ENCODE results near the gene TOX2.

- TF ChIP-seq CTCF (IDR thresholded peaks at IDR 0.05) (no peak), POLR2AphosphoS5 (IDR thresholded peaks at IDR 0.05; ENCODE audit: low read depth, low read length) (no peak), TCF7L2 (IDR thresholded peaks at IDR 0.05; ENCODE audit: low read depth, low read length) (no peak)
- TF ChIP-seq, protein P1, sequence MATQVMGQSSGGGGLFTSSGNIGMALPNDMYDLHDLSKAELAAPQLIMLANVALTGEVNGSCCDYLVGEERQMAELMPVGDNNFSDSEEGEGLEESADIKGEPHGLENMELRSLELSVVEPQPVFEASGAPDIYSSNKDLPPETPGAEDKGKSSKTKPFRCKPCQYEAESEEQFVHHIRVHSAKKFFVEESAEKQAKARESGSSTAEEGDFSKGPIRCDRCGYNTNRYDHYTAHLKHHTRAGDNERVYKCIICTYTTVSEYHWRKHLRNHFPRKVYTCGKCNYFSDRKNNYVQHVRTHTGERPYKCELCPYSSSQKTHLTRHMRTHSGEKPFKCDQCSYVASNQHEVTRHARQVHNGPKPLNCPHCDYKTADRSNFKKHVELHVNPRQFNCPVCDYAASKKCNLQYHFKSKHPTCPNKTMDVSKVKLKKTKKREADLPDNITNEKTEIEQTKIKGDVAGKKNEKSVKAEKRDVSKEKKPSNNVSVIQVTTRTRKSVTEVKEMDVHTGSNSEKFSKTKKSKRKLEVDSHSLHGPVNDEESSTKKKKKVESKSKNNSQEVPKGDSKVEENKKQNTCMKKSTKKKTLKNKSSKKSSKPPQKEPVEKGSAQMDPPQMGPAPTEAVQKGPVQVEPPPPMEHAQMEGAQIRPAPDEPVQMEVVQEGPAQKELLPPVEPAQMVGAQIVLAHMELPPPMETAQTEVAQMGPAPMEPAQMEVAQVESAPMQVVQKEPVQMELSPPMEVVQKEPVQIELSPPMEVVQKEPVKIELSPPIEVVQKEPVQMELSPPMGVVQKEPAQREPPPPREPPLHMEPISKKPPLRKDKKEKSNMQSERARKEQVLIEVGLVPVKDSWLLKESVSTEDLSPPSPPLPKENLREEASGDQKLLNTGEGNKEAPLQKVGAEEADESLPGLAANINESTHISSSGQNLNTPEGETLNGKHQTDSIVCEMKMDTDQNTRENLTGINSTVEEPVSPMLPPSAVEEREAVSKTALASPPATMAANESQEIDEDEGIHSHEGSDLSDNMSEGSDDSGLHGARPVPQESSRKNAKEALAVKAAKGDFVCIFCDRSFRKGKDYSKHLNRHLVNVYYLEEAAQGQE (IDR thresholded peaks at IDR 0.05; ENCODE audit: insufficient read depth in 1 of 2, low read depth in 2 of 2, low read length in 1 of 2) = no peak
These were observed 58.0 kb downstream of the TOX2 start for GRCh38 chr20:43972692-43973091.

Measured in Panc1 (cell line).